AG10803 (cell line): ENCODE data around the gene ABCG4.

Experiments used
- DNase-seq: peaks from one replicate; pipeline ENCODE4 v3.0.0; 2010; ENCODE audit warnings: low read depth
- H3K4me3 ChIP-seq: 2 replicates; pipeline ENCODE4 v1.5.1; 2011; ENCODE audit warnings: mild to moderate bottlenecking, low read length, control low read depth
- CTCF ChIP-seq: conservative IDR thresholded peaks from 2 replicates; pipeline ENCODE4 v1.5.1; 2011; ENCODE audit warnings: mild to moderate bottlenecking, low read length, control low read depth, inconsistent platforms

The ABCG4 gene

GRCh38 chr11:119103793-119104192 lies 45.1 kb upstream of the ABCG4 start:
- TF ChIP-seq CTCF = no peak
- DNase-seq = no peak
- H3K4me3 ChIP-seq = no peak overlapping the region

GRCh38 chr11:119106564-119107537 lies 42.0 kb upstream of the ABCG4 start, which contains the start of gene C2CD2L:
Gene C2CD2L, plus strand, starts transcription at chr11:119107344. Its CDS starts 398 bp downstream, at chr11:119107742.
- peak; percentile 88 for DNase-seq
- TF ChIP-seq CTCF = no peak
- H3K4me3 ChIP-seq = peak within 1 kb of the TSS; percentile 78

- TF ChIP-seq CTCF = no peak
- H3K4me3 ChIP-seq = peak overlapping the region; percentile 78
- no peak for DNase-seq
These were observed 41.2 kb upstream of the ABCG4 start for GRCh38 chr11:119107538-119108145.

- DNase-seq = peak; percentile 11
- peak overlapping the region; percentile 78 for H3K4me3 ChIP-seq
- TF ChIP-seq CTCF = no peak
These were observed 40.6 kb upstream of the ABCG4 start for GRCh38 chr11:119108146-119108856.

GRCh38 chr11:119108857-119109221 lies 40.0 kb upstream of the ABCG4 start:
- TF ChIP-seq CTCF = no peak
- H3K4me3 ChIP-seq = peak overlapping the region; percentile 78

GRCh38 chr11:119109843-119110242 lies 39.0 kb upstream of the ABCG4 start:
- DNase-seq = no peak
- H3K4me3 ChIP-seq = no peak overlapping the region
- no peak for TF ChIP-seq CTCF

More at GRCh38 chr11:119108857-119109221, 40.0 kb upstream of the ABCG4 start:
- no peak for DNase-seq
